Skeletal muscle tissue (tissue), 4 donors: Measurements from ENCODE around the gene ADARB1. TPM values are rescaled to one million over a fixed set of nuclear protein-coding genes. Genes with fewer than 3 reads are reported as not detected.
"Not testable (repeated sequence)": the region's sequence is repeated elsewhere in the genome, so short reads cannot be mapped to it uniquely, and the experiment has no call there.

ENCODE experiments used
- H3K27ac ChIP-seq: one replicate; pipeline ENCODE4 v1.7.0; 2013; ENCODE audit warnings: mild to moderate bottlenecking, low read depth, low read length, inconsistent platforms
- H3K27me3 ChIP-seq, 3 donors: one replicate each; pipeline ENCODE4 v1.7.0; 2013; ENCODE audit warnings: low read length in 3 of 3; ENCODE audit not compliant: control insufficient read depth in 3 of 3, insufficient read depth in 3 of 3
- H3K36me3 ChIP-seq, 3 donors: one replicate each; pipeline ENCODE4 v1.7.0; 2013; ENCODE audit warnings: low read length in 3 of 3; ENCODE audit not compliant: control insufficient read depth in 3 of 3, insufficient read depth in 3 of 3
- H3K4me1 ChIP-seq, 3 donors: one replicate each; pipeline ENCODE4 v1.7.0; 2013; ENCODE audit warnings: low read length in 3 of 3, mild to moderate bottlenecking in 3 of 3; ENCODE audit not compliant: control insufficient read depth in 3 of 3, insufficient read depth in 3 of 3
- H3K4me3 ChIP-seq, 3 donors: one replicate each; pipeline ENCODE4 v1.7.0; 2013; ENCODE audit warnings: low read length in 3 of 3
- H3K9ac ChIP-seq, 3 donors: one replicate each; pipeline ENCODE4 v1.7.0; 2013; ENCODE audit warnings: low read length in 3 of 3, mild to moderate bottlenecking in 3 of 3, moderate library complexity in 2 of 3, low read depth in 1 of 3
- H3K9me3 ChIP-seq, 3 donors: one replicate each; pipeline ENCODE4 v1.7.0; 2013; ENCODE audit warnings: low read length in 3 of 3; ENCODE audit not compliant: control insufficient read depth in 3 of 3
- total RNA-seq: library from RNA; depleted of rRNA; stranded (reverse); fragments of >200 nt; gene quantifications from one replicate; pipeline ENCODE4 v1.2.3, GENCODE V29; 2014
- donor health status: Osteomylitis.

Gene ADARB1
- total RNA-seq, 1 donor from 2014 or later, result 16.2 TPM

DNA sequence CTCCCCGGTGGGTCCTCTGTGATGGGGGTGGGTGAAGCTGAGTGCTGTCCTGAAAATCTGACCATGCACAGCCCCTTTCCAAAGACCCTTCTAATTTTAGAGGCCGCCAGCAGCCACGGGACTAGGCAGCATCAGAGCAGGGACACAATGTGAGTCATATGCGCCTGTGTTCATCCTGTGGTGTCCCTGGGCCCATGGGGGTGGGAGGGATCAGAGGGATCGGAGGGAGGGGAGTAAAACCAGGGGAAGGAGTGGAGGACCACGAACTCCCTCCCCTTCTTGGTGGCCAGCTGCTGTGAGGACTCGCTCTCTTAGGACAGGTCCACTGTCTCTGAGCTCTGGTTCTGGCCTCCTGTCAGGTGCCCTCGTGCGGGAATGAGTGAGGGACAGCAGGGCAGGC is 61.5 kb downstream of the ADARB1 start:
- peak overlapping the region in 1 of 3 donors; percentile 50 for H3K9ac ChIP-seq

GRCh38 chr21:45136500-45136899 is 62.1 kb downstream of the ADARB1 start:
- no peak overlapping the region for H3K4me3 ChIP-seq
- H3K9ac ChIP-seq, result no peak overlapping the region
- no peaks in the 10 kb centered on the region for H3K9me3 ChIP-seq
- no peaks in the 10 kb centered on the region for H3K27me3 ChIP-seq
- H3K36me3 ChIP-seq, result peaks cover 0 to 2% (median 0%) of the 10 kb centered on the region in 3 donors
- H3K4me1 ChIP-seq, result peaks cover 40 to 64% (median 43%) of the 10 kb centered on the region in 3 donors
- peak overlapping the region; percentile 68 for H3K27ac ChIP-seq

More for the DNA sequence above, 61.5 kb downstream of the ADARB1 start:
- Histone ChIP-seq H3K4me3 (no peak overlapping the region), H3K4me1 (peaks cover 45 to 69% (median 47%) of the 10 kb centered on the region in 3 donors), H3K27me3 (no peaks in the 10 kb centered on the region), H3K36me3 (peaks cover 0 to 2% (median 0%) of the 10 kb centered on the region in 3 donors), H3K9me3 (no peaks in the 10 kb centered on the region), H3K27ac (peak overlapping the region; percentile 68)

- no peak overlapping the region for H3K9ac ChIP-seq
- peaks cover 0 to 2% (median 0%) of the 10 kb centered on the region in 3 donors for H3K36me3 ChIP-seq
- no peaks in the 10 kb centered on the region for H3K9me3 ChIP-seq
- H3K27me3 ChIP-seq, result no peaks in the 10 kb centered on the region
- no peak overlapping the region for H3K4me3 ChIP-seq
- peaks cover 40 to 63% (median 43%) of the 10 kb centered on the region in 3 donors for H3K4me1 ChIP-seq
- H3K27ac ChIP-seq, result no peak overlapping the region
Observed at GRCh38 chr21:45136927-45137611, 62.7 kb downstream of the ADARB1 start.

DNA sequence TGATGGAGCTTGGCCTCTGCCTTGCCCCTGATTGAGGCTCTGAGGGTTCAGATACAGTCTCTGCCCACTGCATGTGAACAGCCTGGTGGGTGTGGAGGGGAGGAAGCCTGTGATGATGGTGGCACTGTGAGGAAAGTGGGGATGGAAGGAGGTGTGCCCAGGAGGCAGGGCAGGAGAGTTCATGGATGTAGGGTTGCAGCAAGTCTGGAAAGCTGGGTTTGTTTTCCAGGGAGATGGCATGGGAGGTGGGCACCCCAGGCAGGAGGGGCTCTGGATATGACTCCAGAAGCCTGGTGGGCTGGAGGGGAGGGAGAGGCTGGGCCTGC is 63.2 kb downstream of the ADARB1 start:
- Histone ChIP-seq H3K9me3 (no peaks in the 10 kb centered on the region), H3K9ac (no peak overlapping the region), H3K4me3 (no peak overlapping the region), H3K36me3 (peaks cover 0 to 2% (median 0%) of the 10 kb centered on the region in 3 donors), H3K4me1 (peaks cover 42 to 62% (median 45%) of the 10 kb centered on the region in 3 donors), H3K27ac (no peak overlapping the region), H3K27me3 (no peaks in the 10 kb centered on the region)

DNA sequence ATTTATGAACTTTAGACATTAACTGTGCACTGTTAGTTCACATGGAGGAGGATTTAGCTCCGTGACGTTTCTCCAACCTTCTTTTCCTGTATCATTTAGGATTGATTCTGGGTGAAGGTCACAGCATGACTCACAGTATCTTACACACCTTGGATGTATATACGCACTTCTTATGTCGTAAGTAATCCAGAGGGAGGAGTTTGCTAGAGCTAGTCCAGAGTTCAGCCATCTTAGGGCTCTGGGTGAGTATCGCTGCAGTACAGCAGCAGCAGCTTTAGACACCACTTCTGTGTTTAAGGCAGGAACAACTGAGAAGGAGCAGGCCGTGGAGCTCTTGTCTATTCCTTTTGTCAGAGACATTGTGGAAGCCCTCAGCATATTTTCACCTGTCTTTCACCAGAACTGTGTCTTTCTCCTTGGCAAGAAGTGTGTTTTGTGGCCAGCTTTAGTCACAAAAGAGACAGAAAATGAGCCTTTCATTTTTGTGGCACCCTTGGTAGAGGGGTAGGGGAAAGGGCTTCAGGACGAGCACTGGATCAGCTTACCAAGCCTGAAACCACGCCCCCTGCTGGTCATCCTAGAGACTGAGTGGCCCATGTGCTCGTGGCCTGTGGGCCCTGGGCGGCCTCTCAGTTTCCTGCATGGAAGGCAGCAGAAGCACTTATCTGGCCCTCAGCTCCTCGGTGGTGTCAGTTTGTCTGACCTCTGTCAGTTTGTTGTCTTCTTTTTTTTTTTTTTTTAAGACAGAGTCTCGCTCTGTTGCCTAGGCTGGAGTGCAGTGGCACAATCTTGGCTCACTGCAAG is 64.0 kb downstream of the ADARB1 start:
- H3K9ac ChIP-seq, result no peak overlapping the region
- H3K27me3 ChIP-seq, result no peaks in the 10 kb centered on the region
- peaks cover 0 to 2% (median 0%) of the 10 kb centered on the region in 3 donors for H3K36me3 ChIP-seq
- no peak overlapping the region for H3K27ac ChIP-seq
- no peaks in the 10 kb centered on the region for H3K9me3 ChIP-seq
- no peak overlapping the region for H3K4me3 ChIP-seq
- H3K4me1 ChIP-seq, result peaks cover 41 to 62% (median 45%) of the 10 kb centered on the region in 3 donors

DNA sequence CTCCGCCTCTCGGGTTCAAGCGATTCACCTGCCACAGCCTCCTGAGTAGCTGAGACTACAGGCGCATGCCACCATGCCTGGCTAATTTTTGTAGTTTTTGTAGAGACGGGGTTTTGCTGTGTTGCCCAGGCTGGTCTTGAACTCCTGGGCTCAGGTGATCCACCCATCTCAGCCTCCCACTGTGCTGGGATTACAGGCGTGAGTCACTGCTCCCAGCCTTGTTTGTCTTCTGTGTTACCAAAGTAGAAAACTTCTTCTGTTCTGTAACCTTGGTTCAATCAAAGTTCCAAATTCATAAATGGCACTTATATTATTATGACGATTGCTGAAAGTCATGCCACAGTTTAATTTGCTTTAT is 64.6 kb downstream of the ADARB1 start:
- not testable (repeated sequence) for H3K9me3 ChIP-seq, H3K4me3 ChIP-seq, H3K27ac ChIP-seq, H3K27me3 ChIP-seq, H3K9ac ChIP-seq, H3K36me3 ChIP-seq
- peaks cover 41 to 62% (median 42%) of the 10 kb centered on the region in 3 donors for H3K4me1 ChIP-seq

DNA sequence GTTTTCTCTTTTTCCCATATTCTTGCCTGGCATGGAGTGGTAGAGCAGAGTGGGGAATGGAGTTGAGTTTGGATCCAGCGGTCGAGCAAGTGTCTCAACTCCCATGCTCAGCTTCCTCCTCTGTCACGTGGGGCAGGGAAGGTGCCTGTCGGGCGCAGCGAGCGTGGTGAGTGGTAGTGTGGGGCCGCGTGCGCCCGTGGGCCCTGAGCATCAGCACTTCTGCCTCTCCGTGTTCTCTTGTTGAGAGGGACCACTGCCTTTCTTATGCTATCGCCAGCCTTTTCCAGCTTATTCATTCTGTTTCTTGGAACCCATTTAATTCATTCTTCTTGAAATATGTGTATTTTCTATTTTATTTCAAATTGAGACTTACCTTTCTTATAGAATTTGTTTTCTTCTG is 65.1 kb downstream of the ADARB1 start:
- H3K4me1 ChIP-seq, result peaks cover 39 to 57% (median 40%) of the 10 kb centered on the region in 3 donors
- H3K9me3 ChIP-seq, result no peaks in the 10 kb centered on the region
- H3K9ac ChIP-seq, result no peak overlapping the region
- H3K27ac ChIP-seq, result no peak overlapping the region
- H3K4me3 ChIP-seq, result no peak overlapping the region
- H3K27me3 ChIP-seq, result no peaks in the 10 kb centered on the region
- H3K36me3 ChIP-seq, result peaks cover 0 to 2% (median 0%) of the 10 kb centered on the region in 3 donors

- Histone ChIP-seq H3K4me1 (peaks cover 29 to 48% (median 30%) of the 10 kb centered on the region in 3 donors), H3K9me3 (no peaks in the 10 kb centered on the region), H3K9ac (no peak overlapping the region), H3K27ac (no peak overlapping the region), H3K36me3 (peaks cover 0 to 3% (median 0%) of the 10 kb centered on the region in 3 donors), H3K4me3 (no peak overlapping the region), H3K27me3 (no peaks in the 10 kb centered on the region)
Observed at GRCh38 chr21:45140346-45140940, 66.1 kb downstream of the ADARB1 start.

- not testable (repeated sequence) for H3K27ac ChIP-seq, H3K36me3 ChIP-seq, H3K27me3 ChIP-seq, H3K4me3 ChIP-seq, H3K9ac ChIP-seq, H3K9me3 ChIP-seq
- peaks cover 24 to 43% (median 25%) of the 10 kb centered on the region in 3 donors for H3K4me1 ChIP-seq
Observed at GRCh38 chr21:45140944-45141343, 66.6 kb downstream of the ADARB1 start.

DNA sequence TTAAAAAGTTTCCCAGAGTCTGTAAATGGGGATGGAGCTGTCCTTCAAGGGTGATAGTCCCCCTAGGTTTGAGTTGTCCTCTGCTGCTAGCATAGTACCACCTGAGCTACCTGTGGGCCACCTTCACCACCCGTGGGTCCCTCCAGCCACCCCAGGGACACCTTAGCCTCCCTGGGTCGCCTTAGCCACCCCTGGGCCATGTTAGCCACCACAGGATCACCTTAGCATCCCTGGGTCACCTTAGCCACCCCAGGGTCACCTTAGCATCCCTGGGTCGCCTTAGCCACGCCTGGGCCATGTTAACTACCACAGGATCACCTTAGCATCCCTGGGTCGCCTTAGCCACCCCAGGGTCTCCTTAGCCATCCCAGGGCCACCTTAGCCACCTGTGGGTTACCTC is 67.1 kb downstream of the ADARB1 start:
- Histone ChIP-seq H3K27me3 (no peaks in the 10 kb centered on the region), H3K36me3 (peaks cover 0 to 4% (median 2%) of the 10 kb centered on the region in 3 donors), H3K4me3 (no peak overlapping the region), H3K4me1 (peaks cover 20 to 37% (median 22%) of the 10 kb centered on the region in 3 donors), H3K9ac (no peak overlapping the region), H3K27ac (no peak overlapping the region), H3K9me3 (no peaks in the 10 kb centered on the region)
